Raji (cell line): ENCODE results near the gene CHRNB2.

Experiments used
- POLR2A ChIP-seq: IDR thresholded peaks from 2 replicates; pipeline ENCODE4 v1.6.1; 2011; ENCODE audit warnings: low read depth, low read length, control low read depth; ENCODE audit not compliant: insufficient read depth

Gene CHRNB2

DNA sequence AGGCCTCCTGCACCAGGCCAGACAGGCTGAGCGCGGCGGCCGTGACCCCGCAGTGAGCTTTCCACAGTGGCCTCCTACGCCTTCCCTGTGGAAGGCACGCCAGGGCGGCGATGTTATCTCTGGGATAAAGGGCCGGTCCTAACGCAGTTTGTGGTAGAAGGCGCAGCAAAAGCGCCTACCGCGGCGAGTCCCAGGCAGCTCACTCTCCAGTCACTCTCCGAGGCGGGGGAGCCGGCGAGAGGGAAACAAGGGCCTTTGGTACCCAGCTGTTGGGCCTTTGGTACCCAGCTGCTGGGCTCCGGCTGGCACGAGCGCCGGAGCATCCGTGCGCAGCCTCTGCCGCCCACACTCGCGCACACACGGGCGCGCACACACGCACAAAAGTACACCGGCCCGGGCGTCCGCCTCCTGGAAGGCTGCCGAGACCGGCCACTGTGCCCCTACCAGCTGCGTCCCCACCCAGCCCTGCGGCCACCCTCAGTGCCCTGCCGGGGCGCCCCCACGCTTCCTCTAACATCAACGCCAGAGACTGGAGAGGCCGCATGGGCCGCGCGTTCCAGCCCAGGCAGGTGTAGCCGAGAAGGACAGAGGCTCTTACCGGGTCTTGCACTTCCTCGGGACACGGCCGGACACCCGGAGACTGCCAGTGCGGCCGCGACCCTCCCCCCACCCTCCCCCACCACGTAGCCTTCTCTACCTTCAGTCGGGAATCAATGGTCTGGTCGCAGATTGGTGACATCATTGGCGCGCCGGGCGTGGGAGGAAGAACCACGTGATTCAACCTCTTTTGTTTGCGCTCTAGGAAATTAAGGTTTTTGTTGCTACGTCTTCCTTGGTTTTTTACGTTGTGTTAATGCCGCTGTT lies 59.9 kb downstream of the CHRNB2 start:
- peak; percentile 63 for TF ChIP-seq POLR2A

- no peak for TF ChIP-seq POLR2A
Measured at GRCh38 chr1:154628121-154628405, 60.5 kb downstream of the CHRNB2 start.

GRCh38 chr1:154629061-154629674 lies 61.6 kb downstream of the CHRNB2 start:
- TF ChIP-seq POLR2A = no peak
